Activated CD4-positive, alpha-beta T cell treated with anti-CD3 and anti-CD28 coated beads for 24 hours (primary cell): ENCODE results near the gene KCNQ4.

ENCODE experiments used
- DNase-seq, 2 donors: peaks; one replicate each; pipeline ENCODE4 v3.0.0-alpha.2; 2020; ENCODE audit warnings: low read depth in 2 of 2

The KCNQ4 gene

GRCh38 chr1:40755067-40755466 lies 28.5 kb upstream of the KCNQ4 start:
- no peak for DNase-seq

GRCh38 chr1:40756523-40756922 lies 27.1 kb upstream of the KCNQ4 start:
- DNase-seq, result no peak

GRCh38 chr1:40757084-40757483 lies 26.5 kb upstream of the KCNQ4 start:
- DNase-seq, result no peak

- no peak for DNase-seq
Observed at GRCh38 chr1:40758004-40758403, 25.6 kb upstream of the KCNQ4 start.

GRCh38 chr1:40758578-40759343 lies 24.8 kb upstream of the KCNQ4 start:
- no peak for DNase-seq

- DNase-seq, result no peak
Observed at GRCh38 chr1:40760984-40761383, 22.6 kb upstream of the KCNQ4 start.

GRCh38 chr1:40762144-40762923 lies 21.3 kb upstream of the KCNQ4 start:
- no peak for DNase-seq

GRCh38 chr1:40763742-40764532 lies 19.6 kb upstream of the KCNQ4 start:
- no peak for DNase-seq

- DNase-seq, result no peak
Observed at GRCh38 chr1:40764981-40765380, 18.6 kb upstream of the KCNQ4 start.

- no peak for DNase-seq
Observed at GRCh38 chr1:40766017-40766416, 17.6 kb upstream of the KCNQ4 start.

- no peak for DNase-seq
Observed at GRCh38 chr1:40766560-40766959, 17.0 kb upstream of the KCNQ4 start.

- no peak for DNase-seq
Observed at GRCh38 chr1:40768146-40768990, 15.2 kb upstream of the KCNQ4 start.

- no peak for DNase-seq
Observed at GRCh38 chr1:40769815-40770214, 13.8 kb upstream of the KCNQ4 start.

- DNase-seq, result no peak
Observed at GRCh38 chr1:40770296-40771070, 13.1 kb upstream of the KCNQ4 start.

- DNase-seq, result no peak
Observed at GRCh38 chr1:40772146-40772955, 11.2 kb upstream of the KCNQ4 start.

- no peak for DNase-seq
Observed at GRCh38 chr1:40773748-40774265, 9.8 kb upstream of the KCNQ4 start.

- peak; percentile 58 to 60 for DNase-seq
Observed at GRCh38 chr1:40774266-40774998, 9.2 kb upstream of the KCNQ4 start.

- no peak for DNase-seq
Observed at GRCh38 chr1:40776236-40777072, 7.1 kb upstream of the KCNQ4 start.
